ENCODE data around the gene VPS18.
A peak's percentile ranks its signal among the peaks of the same experiment; 100 is the strongest.

VPS18 gene

GRCh38 chr15:40892447-40893012, 1.7 kb upstream of the VPS18 start:
- TF ChIP-seq, protein P1, sequence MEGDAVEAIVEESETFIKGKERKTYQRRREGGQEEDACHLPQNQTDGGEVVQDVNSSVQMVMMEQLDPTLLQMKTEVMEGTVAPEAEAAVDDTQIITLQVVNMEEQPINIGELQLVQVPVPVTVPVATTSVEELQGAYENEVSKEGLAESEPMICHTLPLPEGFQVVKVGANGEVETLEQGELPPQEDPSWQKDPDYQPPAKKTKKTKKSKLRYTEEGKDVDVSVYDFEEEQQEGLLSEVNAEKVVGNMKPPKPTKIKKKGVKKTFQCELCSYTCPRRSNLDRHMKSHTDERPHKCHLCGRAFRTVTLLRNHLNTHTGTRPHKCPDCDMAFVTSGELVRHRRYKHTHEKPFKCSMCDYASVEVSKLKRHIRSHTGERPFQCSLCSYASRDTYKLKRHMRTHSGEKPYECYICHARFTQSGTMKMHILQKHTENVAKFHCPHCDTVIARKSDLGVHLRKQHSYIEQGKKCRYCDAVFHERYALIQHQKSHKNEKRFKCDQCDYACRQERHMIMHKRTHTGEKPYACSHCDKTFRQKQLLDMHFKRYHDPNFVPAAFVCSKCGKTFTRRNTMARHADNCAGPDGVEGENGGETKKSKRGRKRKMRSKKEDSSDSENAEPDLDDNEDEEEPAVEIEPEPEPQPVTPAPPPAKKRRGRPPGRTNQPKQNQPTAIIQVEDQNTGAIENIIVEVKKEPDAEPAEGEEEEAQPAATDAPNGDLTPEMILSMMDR (IDR thresholded peaks at IDR 0.05): no peak
- no peak overlapping the region for H3K27ac ChIP-seq

DNA sequence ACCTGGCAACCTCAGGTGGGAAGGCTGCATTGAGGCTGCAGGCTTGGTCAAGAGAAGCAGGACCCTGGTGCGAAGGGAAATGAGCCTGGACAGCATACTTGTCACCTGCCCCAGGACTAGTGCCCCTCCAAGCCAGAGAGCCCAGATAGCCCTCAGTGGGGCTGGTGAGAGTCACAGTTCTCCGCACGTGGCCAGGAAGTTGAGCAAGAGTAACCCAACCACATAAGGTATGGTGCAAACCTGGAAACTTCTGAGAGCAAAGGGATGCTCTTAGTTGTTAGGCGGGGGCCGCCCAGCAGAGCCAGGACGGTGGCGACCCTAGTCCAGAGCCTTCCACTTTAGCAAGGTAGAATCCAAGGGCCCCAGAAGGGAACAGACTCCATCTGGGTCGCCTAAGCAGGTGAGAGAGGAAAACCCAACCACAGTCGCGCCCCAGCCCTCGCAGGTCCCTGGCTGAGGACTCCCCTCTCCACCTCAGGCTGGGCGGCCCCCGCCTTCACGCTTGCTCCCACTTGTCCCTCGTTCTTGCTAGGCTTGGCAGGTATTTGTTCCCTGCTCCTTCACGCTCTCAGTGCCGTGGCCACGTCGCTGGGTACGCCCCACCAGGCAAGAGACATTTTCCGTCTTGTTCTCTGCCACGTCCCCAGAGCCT, 1.1 kb upstream of the VPS18 start:
- no peak for DNase-seq (ENCODE audit: low spot score)
- Histone ChIP-seq H3K4me3 (peak overlapping the region; percentile 89), H3K27ac (peak overlapping the region; percentile 87 to 92)
- TF ChIP-seq, protein P1 (IDR thresholded peaks at IDR 0.05): no peak

More at GRCh38 chr15:40892447-40893012, 1.7 kb upstream of the VPS18 start:
- no peak for DNase-seq (ENCODE audit: low spot score)
- H3K4me3 ChIP-seq: no peak overlapping the region

DNA sequence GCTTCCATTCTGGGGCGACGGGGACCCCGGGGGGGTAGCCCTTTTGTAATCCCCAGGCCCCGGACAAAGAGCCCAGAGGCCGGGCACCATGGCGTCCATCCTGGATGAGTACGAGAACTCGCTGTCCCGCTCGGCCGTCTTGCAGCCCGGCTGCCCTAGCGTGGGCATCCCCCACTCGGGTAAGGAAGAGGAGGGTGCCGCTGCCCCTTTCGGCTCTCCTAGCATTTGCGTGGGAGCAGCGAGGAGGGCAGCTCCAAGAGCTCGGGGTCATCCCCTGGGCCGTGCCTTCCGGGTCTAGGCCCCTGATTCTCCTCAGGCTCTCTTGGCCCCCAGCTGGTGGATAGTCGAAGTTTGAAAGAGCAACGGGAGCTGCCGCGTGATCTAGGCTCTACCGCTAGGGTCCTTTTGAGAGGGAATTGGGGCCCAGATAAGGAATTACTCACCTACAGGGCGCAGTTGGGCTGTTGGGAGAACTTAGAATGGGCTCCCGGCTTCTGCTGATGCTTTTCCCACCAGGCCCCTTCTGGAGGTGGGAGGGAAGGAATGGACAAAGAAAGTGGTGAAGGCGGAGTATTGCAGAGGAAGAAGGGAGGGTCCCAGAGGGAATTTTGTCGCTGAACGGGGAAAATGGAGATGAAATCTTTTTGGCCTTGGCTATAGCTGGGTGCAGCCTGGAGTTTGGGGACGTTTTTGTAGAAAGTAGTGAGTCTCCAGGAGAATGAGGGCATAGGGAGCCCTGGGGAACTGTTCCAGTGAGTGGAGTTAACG, 615 bp downstream of the VPS18 start:
- TF ChIP-seq, protein P1 (IDR thresholded peaks at IDR 0.05): no peak
- Histone ChIP-seq H3K27ac (peak overlapping the region; percentile 87 to 92), H3K4me3 (peak overlapping the region; percentile 89)
- no peak for DNase-seq (ENCODE audit: low spot score)

- no peak overlapping the region for H3K27ac ChIP-seq
- no peak overlapping the region for H3K4me3 ChIP-seq
- TF ChIP-seq, protein P1 (IDR thresholded peaks at IDR 0.05): no peak
- no peak for DNase-seq (ENCODE audit: low spot score)
Observed at GRCh38 chr15:40899536-40900207, 5.4 kb downstream of the VPS18 start.

GRCh38 chr15:40900256-40901052, 6.2 kb downstream of the VPS18 start:
- no peak for DNase-seq (ENCODE audit: low spot score)
- no peak overlapping the region for H3K27ac ChIP-seq
- TF ChIP-seq, protein P1 (IDR thresholded peaks at IDR 0.05): no peak
- H3K4me3 ChIP-seq: no peak overlapping the region

GRCh38 chr15:40901053-40901443, 6.8 kb downstream of the VPS18 start:
- no peak overlapping the region for H3K4me3 ChIP-seq
- DNase-seq (ENCODE audit: low spot score): no peak
- TF ChIP-seq, protein P1 (IDR thresholded peaks at IDR 0.05): no peak
- no peak overlapping the region for H3K27ac ChIP-seq
